Central memory CD4-positive, alpha-beta T cell (primary cell): ENCODE data around the gene SLIT3.

Source experiments
- DNase-seq: peaks from one replicate; pipeline ENCODE4 v3.0.0; 2022

The SLIT3 gene

DNA sequence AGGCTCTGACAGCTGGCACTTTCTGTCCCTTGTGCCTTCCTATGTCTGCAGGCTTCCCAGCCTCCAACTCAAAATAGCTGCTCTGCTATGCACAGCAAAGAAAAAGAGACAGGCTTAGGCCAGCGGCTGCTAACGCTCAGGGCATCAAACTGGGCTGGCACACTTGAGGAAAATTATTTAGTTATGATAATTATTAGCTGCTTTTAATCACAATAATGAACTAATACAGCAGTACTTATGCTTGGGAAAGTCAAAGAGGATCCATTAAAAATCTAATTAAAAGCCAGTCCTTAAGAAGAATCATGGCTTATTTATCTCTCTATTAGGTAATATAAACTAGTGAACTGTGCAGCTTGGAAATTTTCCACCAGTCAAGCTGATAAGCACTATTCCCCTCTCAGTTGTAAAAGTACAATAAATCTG, 233.2 kb downstream of the SLIT3 start:
- DNase-seq: no peak

DNA sequence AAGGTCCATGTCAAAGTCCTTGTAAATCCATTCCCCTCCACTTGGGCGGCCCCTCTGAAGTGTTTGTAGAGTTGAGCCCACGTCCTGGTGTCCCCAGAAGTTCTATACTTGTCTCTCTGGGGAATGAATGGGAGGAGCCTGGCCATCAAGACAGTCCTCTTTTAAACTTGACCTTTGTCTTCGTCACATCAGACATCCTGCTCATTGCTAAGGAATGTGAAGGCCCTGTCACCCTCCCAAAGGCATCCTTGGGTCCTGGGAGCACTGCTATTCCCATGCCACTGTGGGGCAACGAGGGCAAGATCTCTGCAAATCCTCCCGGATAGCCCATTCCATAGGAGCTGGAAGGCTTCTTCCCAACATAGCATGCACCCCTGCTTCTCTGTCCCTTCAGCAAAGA, 235.5 kb downstream of the SLIT3 start:
- no peak for DNase-seq

DNA sequence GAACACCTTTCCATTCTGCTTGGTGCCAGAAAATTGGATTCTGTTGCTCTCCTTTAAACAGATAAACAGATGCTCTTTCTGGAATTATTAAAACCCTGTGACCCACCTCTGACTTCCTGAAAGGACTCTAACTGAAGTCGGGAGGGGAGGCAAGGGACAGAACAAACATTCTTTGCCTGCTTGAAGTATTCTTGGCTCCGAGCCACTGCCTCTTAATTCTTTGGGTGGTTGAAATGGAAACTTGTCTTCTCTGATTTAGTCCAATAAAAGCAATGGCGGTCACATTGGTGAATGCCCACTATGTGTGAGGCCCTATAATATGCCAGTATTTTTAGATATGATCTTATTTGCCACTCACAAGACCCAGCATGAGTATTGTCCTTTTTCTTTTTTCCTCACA, 236.8 kb downstream of the SLIT3 start:
- no peak for DNase-seq

DNA sequence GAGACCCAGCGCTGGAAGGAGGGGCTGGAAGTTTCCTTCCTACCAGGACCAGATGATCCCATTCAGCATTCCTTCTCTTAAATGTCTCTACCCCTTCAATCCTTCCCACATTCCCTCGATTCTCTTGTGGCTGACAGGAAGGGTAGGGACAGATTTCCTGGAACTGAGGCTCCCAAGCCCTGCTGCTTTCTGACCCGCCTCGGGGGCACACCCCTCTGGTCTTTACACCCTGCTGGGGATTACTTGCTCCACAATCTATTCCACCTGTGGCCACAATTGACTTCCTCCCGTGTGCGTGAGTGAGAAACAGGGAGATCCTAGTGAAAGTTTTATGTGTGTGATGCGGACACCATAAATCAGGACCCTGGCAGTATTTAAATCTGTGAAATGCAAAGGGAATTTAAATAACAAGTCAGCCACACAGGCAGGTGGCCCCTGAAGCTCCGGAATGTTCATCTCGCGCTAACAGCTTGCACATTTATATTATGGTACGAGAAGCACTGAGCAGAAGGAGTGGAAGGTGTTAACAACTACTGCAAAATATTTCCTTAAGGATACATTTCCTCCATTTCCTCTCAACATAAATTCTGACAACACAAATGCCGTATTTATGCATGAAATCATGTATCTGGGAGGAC, 237.5 kb downstream of the SLIT3 start:
- DNase-seq: no peak

DNA sequence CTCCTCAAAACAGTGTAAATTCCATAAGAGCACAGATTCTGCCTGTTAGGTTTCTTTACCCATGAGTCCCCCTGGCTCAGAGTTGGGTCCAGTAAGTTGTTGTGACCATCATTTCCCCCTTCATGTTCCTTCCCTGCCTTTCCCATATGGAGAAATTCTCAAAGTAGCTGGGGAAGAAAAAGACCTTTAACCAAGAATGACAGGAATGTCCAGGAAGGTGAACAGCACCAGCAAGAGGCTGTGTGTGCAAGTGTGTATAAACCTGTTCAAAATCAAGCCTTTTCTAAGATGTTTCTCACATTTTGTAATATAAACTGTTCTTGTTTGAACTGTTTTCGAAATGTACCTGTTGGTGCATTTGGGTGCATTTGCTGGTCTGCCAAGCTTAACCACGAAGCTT, 238.2 kb downstream of the SLIT3 start:
- no peak for DNase-seq

DNA sequence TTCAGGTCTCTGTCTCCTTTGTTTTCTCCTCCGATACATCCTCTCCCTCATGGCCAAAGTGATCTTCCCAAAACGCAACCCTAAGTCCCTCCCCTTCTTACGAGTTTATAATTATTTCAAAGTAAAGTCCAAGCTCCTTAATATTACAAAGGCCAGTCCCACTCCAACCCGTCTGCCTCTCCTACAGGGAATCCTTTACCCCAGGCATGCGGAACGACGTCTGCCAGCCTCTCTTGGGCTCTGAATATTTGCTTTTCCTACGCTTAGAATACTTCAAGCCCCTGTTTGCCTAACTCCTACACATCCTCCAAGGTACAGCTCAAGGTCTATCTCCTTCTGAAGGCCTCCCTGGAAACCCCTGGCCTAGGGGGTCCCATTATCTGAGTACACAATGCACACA, 246.4 kb downstream of the SLIT3 start:
- no peak for DNase-seq

DNA sequence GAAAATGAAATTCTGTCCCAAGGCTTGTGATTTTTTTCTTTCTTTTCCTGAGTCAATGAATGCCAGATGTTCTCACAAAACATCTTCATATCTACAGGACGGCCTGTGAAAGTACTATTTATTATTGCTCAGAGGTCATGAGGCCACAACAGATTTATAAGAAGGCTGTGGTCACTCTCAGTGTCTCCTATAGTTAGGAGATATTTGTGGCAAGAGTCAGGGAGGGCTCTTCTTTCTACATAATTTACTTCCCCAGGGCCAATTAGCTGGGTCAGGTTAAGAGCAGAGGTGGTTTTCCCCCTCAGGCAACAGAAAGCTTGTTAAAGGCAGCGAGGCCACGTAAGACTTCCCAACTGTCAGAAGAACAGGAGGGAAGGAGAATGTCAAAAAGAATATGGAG, 248.7 kb downstream of the SLIT3 start:
- DNase-seq: no peak

DNA sequence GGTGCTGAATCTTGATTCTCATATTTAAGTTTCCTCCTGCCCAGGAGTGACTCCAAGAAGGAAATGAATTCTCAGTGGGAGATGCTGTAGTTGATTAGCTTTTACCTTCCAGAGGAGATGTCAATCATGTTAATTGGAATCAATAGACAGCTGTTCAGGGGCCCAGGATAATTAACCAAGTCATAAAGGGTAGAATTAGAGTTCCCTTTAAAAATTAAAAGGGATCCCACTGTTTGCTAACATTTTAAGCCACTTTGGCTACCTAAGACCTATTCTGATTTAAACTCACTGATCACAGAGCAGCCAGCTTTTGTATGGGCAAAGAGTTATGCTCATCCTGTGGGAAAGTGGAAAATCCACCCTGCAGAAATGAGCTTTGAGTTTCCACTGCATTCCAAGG, 249.6 kb downstream of the SLIT3 start:
- no peak for DNase-seq

DNA sequence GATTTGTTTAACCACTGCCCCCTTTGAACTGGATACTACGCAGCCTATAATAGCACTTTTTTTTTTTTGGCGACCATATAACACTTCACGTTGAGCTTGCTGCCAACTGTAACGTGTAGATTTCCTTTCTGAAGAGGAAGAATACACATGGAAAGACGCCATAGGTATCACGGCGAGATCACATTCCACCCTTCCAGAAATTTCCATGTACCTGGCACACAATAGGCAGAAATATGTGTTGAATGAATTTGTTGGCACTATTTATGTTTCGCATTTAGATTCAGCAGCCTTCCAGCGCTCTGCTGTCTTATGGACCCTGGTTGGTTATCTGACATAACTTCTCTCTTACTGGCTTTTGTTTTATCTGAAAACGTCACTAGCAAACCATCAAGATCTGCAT, 250.3 kb downstream of the SLIT3 start:
- DNase-seq: no peak

DNA sequence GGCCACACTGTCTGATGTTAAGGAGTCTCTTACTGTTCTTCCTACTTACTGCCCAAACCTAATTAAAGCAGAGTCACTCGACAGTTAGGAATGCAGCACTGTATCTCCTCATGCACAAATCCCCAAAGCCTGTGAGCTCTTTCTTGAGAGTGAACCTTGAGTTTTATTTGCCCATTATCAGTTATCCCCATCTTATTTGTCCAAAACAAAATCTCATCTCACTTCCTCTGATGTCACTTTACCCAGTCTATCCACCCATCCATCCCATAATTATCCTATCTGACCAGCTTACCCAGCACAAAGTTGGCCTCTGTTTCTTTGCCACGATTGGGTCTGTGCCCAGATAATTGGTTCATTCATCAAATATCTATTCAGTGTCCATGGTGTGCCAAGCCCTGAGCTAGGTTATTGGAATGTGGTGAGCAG, 250.8 kb downstream of the SLIT3 start:
- no peak for DNase-seq

DNA sequence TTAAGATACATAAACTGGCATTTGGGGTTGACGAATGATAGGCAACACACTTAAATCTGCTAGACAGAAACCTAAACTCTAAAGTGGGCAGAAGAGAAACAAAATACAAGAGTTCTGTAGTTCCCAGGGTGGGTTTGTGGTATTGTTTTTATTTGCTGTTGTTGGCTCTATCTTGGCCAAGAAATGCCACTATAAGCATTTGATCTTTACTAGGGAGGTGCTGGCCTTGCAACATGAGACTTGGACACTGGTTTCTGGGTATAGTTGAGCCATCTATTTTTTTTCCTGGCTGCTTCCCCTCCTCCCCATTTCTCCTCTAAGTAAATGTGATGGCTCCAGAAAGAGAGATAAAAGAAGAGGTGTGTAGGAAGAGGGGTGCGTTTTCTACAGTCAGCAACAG, 251.2 kb downstream of the SLIT3 start:
- no peak for DNase-seq

DNA sequence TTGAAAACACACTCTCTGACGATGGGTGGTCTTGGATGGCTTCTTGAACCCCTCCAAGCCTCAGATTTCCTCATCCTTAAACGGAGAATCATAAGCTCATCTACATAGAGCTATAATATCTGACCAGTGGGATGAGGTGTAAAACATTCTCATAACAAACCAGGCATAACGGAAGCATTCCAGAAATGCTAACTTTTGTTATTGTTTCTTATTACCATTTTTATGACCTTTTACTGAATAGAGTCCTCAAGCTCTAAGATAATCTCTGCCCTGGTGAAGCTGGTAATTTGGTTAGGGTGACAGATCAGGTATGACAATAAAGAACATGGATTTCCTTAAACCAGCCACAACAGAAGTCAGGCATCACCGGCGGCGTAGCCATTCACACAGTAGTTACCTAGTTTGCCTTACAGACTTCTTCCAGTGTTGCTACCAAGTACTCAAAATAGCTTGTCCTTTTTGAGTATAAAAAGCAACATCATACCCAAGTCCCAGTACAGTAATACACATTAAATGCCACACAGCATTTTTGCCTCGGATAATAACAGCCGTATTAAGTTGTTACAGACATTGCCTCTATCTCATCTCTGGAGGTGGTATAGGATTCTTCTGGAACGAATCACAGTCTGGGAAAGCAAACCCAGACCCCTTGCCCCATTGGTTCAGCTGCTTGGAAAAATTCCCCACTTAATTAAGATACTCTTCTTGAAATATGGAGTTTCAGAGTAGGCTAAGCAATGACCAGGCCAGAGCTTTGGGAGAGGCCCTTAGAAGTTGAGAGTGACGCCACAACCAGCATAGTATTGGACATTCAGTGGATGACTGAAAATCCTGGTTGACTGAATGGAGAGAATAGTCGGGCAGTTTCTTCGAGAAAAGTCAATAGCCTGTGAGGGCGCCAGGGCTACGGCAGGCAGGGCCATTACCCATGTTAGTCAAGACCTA, 252.5 kb downstream of the SLIT3 start:
- DNase-seq: no peak

DNA sequence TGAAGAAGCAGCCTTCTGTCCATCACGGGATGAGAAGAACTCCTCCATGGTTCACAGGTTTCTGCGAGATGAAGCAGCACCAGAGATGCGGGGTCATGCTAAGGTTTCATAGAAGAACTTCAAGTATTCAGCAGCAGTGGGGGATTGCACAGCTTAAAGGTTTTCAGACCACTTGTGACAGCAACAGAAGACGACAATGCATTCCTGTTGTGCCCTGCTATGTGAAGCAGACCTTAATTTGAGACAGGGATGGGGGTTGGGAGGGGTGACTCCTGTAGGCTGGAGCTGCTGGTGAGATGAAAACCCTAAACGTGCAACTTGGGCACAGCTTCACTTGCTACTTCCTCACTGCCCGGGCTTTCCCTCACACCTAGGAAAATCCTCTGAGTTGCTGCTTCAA, 256.0 kb downstream of the SLIT3 start:
- no peak for DNase-seq

DNA sequence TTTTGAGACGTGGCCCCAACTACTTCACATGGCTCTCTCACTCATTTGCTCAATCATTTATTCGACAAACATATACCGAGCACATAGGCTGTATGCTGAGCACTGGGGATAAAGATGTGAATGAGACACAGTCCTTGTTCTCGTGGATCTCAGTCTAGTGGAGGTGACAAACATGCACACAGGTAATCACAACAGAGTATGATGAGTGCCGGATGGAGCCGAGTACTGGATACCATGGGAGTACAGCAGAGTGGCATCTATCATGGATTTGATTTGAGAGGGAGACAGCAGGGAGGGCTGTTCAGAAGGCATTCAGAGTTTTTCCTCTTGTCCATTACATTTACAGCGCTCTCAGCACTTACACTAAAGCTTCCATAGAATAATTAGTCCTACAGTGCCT, 259.8 kb downstream of the SLIT3 start:
- DNase-seq: no peak

DNA sequence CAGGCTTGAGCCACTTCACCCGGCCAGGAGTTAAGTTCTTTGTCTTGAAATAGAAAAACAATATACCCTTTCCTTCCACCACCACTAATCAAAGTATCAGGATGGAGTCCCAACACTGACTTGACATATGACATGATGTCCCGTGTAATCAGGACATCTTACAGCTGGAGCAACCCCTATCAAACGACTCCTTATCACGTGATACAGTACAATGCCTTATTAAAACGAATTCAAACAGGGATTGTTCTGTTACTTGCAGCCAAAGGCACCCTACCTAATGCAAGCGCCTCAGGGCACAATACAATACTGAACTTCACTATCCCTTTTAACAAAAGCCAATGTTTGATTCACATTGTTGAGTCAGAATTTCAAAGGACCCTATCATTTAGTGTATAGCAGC, 261.3 kb downstream of the SLIT3 start:
- DNase-seq: no peak

DNA sequence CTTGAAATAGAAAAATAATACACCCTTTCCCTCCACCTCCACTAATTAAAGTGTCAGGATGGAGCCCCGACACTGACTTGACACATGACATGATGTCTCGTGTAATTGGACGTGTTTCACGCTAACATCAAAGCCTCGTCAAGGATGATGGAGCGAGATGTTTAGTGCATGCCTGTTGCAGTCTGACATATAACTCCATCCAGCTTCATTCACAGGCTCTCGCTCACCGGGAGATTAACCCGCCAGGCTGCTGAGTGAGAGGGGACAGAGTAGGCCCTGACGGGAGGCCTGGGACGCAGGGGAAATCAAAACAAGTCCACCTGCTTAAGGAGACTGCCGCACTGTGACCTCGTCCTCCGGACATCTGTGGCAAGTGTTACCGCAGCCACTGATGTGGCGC, 263.5 kb downstream of the SLIT3 start:
- no peak for DNase-seq

DNA sequence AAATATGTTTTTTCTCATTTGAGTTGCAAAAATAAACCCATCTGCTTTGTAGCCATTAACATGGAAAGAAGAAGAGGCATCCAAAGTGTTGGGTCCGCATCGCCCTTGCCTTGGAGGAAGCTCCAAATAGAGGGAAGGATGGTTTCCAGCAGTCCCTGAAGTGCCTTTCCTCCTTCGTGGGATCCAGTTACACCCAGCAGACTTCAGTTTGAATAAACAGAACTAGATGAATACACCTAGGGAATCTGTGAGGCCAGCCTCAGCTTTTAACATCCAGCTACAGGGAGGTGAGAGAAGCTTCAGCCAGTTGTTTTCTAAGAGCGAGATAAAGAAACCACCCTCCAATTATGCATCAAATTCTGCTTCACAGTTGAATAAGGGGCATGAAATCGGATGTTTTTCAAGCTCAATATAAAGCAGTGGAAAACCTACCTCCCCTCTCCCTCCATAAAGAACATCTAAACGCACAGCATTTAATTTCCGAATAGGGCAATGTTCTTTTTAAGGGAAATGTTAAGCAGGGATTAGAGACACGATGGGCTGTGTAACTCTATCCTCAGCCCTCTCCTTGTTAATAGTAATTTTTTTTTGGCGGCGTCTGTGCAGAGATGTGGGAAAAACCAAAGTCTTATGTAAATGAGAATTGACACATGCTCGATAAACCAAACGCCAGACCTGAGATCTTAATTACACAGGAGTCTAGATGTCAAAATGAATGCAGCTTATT, 264.7 kb downstream of the SLIT3 start:
- no peak for DNase-seq

DNA sequence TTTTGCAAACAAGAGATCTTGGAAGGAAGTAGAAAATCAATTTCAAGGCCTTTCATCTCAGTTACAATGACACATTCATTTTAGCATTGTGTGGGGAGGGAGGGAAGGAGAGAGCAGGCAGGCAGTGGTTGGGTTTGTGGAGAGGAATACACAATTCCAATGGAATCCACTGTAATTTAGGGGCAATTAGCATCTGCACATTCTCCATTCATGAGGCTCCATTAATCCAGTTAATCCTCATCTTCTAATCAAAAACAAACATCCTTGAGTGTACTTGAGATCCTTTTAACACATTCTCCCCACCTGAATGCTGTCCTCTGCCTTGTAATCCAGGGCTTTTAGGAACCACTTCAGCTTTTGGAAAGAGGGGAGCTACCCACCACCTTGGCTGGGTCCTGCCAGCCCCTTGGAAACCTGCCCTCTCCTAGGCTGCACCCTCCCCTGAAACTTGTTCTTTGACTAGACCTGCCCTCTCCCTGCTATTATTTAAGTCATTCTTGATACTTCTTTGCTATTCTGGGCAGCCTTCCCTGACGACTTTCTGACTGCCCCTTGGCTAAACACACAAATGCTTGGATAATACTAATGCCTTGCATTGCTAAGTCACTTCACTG, 271.2 kb downstream of the SLIT3 start:
- no peak for DNase-seq

DNA sequence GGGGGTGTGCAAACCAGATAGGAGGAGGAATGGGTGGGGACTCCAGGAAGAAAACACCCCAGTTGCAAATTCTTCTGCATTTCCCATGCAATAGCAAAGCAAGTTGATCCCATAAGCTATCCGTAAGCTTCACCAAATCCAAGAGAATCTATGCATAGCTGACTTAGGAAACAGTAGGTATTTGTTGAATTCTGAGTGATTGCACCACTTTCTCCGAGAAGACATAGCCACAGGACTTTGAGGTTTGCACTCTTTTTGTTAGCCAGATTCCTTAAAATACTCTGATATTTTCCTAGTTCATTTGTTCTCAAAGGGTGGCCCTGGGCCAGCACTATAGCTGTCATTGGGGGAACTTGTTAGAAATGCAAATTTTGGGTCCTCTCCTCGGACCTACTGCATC, 271.9 kb downstream of the SLIT3 start:
- no peak for DNase-seq

DNA sequence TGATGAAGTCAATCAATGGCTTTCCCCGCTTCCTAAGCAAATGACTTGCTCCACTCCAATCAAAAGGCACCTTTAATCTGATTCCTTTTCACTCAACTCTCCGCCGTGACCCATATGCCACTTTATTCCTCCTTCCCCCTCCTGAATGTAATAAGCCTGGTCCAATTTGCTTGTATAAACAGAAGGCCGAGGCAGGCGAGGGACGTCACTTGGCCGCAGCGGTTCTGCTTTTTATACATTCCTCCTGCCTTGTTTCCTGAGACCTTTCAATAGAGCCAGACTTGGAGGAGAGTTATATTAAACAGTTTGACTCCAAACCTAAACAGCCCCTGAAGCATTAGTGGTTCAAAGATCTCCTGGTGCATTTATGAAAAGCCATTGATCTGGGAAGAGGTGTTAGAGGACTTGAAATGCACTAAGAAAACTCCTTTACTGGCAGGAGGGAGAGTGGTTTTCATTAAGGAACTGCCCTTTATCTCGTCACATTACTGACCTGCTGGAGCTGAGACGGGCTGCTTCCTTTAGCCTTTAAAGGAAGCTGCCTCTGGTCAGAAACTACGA, 273.4 kb downstream of the SLIT3 start:
- DNase-seq: no peak

DNA sequence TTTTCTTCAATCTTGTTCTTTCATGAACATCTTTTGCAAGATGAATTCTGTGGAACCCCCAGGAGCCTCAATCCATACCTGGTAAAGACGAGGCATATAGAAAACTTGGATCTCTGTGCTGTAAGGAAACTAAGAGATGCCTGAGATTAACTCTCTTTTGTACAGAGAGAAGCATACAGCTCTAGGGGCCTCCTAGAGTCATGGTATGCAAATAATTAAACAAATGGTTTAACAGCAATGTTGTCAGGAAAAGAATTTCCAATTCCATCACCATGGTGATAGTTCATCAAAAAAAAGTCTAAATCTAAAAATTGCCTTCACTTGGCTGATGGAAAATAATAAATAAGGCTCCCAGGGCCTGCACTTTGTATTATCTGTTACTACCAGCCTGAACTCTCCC, 275.4 kb downstream of the SLIT3 start:
- DNase-seq: no peak

DNA sequence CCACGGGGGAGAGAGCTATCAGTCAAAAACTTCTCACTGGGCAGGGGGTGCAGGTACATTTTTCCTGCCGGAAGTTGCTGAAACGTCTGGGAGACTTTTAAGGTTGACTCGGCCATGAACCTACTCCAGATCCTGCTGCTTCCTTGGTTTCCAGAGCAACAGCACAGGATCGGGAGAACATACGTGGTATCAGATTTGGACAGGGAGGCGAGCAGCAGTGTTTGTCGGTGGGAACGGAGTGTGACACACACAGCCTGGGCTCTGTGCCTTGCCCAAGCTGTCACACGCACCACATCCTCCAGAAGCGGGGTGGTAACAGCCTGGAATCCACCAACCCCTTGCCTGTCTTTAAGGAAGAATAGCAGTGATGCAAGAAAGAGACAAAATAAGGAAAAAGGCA, 276.5 kb downstream of the SLIT3 start:
- DNase-seq: no peak

DNA sequence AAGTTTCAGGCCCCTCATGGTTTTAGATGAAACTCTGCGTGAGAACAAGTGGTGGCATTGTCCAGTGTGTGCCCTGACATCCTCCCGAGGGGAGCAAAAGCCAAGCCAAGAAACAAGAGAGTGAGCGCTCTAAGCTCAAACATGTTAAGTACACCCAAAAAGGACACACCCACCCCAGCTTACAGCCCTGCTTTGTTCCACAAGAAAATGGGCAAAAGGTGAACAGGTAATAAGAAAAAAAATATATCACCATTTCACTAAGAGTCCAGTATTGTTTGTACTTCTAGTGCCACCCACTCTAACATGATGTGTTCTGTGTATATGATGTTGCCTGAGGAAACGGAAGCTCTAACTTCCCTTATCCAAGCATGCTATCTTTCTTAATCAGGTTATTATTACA, 278.2 kb downstream of the SLIT3 start:
- DNase-seq: no peak
